Osteocyte (in vitro differentiated cells): Measurements from ENCODE around the gene PEX14. TPM values are rescaled to one million over a fixed set of nuclear protein-coding genes. Genes with fewer than 3 reads are reported as not detected.

Source experiments
- DNase-seq: peaks from one replicate; pipeline ENCODE4 v3.0.0; 2021; ENCODE audit warnings: mixed read lengths; ENCODE audit not compliant: unreplicated experiment; ENCODE audit errors: extremely low spot score
- H3K27ac Mint-ChIP-seq: one replicate; pipeline ENCODE4 v1.8.0; 2021; ENCODE audit warnings: mild to moderate bottlenecking, mixed read lengths; ENCODE audit not compliant: unreplicated experiment
- H3K27me3 Mint-ChIP-seq: one replicate; pipeline ENCODE4 v1.8.0; 2021; ENCODE audit warnings: mixed read lengths; ENCODE audit not compliant: unreplicated experiment
- H3K36me3 Mint-ChIP-seq: one replicate; pipeline ENCODE4 v1.8.0; 2021; ENCODE audit warnings: mixed read lengths; ENCODE audit not compliant: unreplicated experiment
- H3K4me1 Mint-ChIP-seq: one replicate; pipeline ENCODE4 v1.8.0; 2021; ENCODE audit warnings: mixed read lengths; ENCODE audit not compliant: unreplicated experiment
- H3K4me3 Mint-ChIP-seq: one replicate; pipeline ENCODE4 v1.8.0; 2021; ENCODE audit warnings: mild to moderate bottlenecking, moderate library complexity, mixed read lengths; ENCODE audit not compliant: unreplicated experiment
- H3K9me3 Mint-ChIP-seq: one replicate; pipeline ENCODE4 v1.8.0; 2021; ENCODE audit warnings: mixed read lengths; ENCODE audit not compliant: unreplicated experiment
- total RNA-seq: library from RNA; stranded (reverse); gene quantifications from 2 replicates; pipeline ENCODE4 v1.2.1, GENCODE V29; 2021
- TF ChIP-seq, protein P1 (sequence below): fragments of 200-600 bp; sonication (generic); IDR thresholded peaks from 2 replicates; pipeline ENCODE4 v1.5.0; 2021; ENCODE audit warnings: antibody characterized with exemption, mild to moderate bottlenecking, moderate library complexity

The PEX14 gene
- total RNA-seq, 1 donor from 2014 or later, result 22.2 TPM

DNA sequence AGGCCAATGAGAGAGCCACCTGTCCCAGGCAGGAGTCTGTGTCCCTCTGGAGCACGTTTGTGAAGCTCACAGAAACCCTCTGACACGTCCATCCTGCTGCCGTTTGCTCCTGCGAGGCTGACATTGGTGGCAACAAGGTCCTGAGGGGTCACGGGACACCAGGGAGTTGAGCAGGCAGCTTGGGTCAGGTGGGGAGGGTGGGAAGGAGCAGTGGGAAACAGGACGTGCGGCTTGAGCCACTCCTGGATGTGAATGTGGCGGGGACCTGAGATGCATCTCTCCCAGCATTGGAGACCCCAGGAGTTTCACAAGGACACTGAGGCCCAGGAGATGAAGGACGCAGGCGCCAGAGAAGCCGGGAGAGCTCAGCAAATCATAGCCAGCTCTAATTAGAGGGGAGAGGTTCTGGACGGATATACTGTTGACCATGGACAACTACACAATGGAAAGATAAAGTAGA, 149.0 kb downstream of the PEX14 start:
- no peak overlapping the region for H3K4me3 Mint-ChIP-seq
- no peaks in the 10 kb centered on the region for H3K27me3 Mint-ChIP-seq
- peaks cover 14% of the 10 kb centered on the region for H3K36me3 Mint-ChIP-seq
- TF ChIP-seq, protein P1, sequence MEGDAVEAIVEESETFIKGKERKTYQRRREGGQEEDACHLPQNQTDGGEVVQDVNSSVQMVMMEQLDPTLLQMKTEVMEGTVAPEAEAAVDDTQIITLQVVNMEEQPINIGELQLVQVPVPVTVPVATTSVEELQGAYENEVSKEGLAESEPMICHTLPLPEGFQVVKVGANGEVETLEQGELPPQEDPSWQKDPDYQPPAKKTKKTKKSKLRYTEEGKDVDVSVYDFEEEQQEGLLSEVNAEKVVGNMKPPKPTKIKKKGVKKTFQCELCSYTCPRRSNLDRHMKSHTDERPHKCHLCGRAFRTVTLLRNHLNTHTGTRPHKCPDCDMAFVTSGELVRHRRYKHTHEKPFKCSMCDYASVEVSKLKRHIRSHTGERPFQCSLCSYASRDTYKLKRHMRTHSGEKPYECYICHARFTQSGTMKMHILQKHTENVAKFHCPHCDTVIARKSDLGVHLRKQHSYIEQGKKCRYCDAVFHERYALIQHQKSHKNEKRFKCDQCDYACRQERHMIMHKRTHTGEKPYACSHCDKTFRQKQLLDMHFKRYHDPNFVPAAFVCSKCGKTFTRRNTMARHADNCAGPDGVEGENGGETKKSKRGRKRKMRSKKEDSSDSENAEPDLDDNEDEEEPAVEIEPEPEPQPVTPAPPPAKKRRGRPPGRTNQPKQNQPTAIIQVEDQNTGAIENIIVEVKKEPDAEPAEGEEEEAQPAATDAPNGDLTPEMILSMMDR, result no peak
- H3K4me1 Mint-ChIP-seq, result peaks cover 14% of the 10 kb centered on the region
- no peak for DNase-seq
- H3K27ac Mint-ChIP-seq, result no peak overlapping the region
- no peaks in the 10 kb centered on the region for H3K9me3 Mint-ChIP-seq

DNA sequence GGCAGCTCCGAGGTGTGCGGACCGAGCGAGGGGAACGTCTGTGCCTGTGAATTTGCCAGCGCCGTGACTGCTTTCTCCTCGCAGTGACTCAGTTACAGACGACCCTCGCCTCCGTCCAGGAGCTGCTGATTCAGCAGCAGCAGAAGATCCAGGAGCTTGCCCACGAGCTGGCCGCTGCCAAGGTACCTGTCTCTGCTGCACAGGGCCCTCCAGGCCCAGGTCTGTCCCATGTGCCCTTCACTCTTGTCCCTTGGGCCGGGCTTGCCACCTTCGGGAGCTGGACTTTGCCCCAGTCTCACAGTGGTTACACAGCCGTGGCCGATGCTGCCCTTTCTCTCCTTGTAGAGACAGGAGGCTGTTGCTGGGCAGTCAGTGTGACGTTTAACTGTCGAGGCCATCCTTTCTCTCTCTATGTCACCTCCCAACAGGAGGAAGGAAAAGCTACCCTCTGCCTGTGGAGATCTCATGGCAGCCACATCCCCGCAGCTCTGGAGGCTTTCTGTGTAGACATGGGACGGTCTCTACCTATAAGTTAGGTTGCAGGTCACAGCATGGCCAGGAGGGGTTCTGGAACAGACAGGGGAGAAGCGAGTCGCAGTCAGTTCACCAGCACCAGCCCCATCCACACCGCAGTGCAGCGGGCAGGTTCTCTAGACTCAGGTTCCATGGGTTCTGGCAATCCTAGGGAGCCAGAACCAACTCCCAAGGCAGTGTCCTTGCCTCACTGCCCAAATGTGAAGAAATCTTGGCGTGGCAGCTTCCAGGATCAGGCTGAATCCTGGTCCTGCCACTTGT, 149.7 kb downstream of the PEX14 start:
- peaks cover 16% of the 10 kb centered on the region for H3K36me3 Mint-ChIP-seq
- H3K9me3 Mint-ChIP-seq, result no peaks in the 10 kb centered on the region
- TF ChIP-seq, protein P1, result no peak
- DNase-seq, result no peak
- no peak overlapping the region for H3K27ac Mint-ChIP-seq
- no peak overlapping the region for H3K4me3 Mint-ChIP-seq
- H3K4me1 Mint-ChIP-seq, result peaks cover 17% of the 10 kb centered on the region
- H3K27me3 Mint-ChIP-seq, result no peaks in the 10 kb centered on the region

DNA sequence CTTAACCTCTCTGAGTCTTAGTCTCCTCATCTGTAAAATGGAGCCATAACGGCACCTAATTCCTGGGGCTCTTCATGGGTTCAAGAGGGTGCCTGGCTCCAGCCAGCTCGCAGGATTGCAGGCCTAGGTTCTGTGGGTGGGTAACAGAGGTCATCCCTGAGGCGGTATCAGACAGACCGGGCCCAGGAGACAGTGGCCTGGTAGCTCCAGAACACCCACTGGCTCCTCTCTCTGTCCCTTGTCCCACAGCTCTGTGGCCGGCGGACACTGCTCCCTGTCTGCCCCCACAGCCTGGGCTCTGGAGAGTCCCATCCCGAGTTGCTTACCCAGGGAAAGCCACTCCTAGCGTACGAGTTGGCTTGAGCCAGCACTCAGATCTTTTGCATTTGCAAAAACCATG, 150.3 kb downstream of the PEX14 start:
- Mint-ChIP-seq H3K36me3 (peaks cover 18% of the 10 kb centered on the region), H3K4me1 (peaks cover 17% of the 10 kb centered on the region), H3K9me3 (no peaks in the 10 kb centered on the region), H3K4me3 (no peak overlapping the region), H3K27me3 (no peaks in the 10 kb centered on the region), H3K27ac (no peak overlapping the region)
- no peak for DNase-seq
- TF ChIP-seq, protein P1, result no peak

DNA sequence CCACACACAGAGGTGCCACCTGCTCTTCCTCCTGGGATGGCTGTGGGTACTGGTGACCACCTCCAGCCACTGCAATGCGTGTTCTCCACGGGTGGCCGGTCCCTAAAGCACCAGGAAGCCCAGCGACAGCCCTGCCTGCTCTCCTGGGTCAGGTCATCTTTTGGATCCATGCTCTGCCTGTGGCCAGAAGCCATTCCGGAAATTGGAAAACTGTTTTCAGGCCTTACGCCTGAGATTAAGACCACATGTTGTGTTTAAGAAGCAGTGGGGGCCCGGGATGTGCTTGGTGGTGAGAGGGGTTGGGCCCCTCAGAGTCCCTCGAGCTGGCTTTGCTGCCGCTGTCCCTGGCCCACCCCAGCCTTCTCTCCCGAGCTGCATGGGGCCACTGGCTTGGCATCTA, 150.8 kb downstream of the PEX14 start:
- Mint-ChIP-seq H3K27ac (no peak overlapping the region), H3K4me3 (no peak overlapping the region), H3K4me1 (peaks cover 20% of the 10 kb centered on the region), H3K27me3 (no peaks in the 10 kb centered on the region), H3K36me3 (peaks cover 18% of the 10 kb centered on the region), H3K9me3 (no peaks in the 10 kb centered on the region)
- TF ChIP-seq, protein P1, result no peak
- no peak for DNase-seq

DNA sequence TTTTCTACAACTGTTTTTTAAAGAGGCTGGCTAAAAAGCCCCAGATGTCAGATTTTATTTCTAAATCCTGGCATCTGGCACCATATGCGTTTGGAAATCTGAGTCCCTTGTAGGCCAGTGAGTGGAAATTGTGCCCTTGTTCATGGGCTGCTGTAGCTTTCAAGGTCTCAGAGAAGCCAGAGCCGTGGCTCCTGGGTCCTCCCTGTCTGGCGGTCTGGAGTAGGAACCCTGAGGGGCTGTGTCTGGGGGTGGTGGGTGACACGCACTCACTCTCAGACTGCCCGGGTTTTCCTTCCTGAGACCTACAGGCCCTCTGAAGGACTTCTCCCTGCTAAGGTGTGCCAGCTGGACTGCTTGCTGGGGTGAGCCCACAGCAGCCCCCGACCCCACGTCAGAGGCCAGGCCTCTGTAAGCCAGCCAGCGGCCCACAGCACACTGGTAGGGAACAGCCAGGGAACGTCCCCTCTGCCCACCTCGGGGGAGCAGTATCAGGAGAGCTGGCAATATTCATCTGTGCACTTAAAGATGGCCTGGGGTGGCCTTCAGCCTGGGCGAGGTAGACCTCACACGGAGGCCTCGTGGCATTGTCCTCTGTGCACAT, 151.5 kb downstream of the PEX14 start:
- Mint-ChIP-seq H3K9me3 (no peaks in the 10 kb centered on the region), H3K36me3 (peaks cover 18% of the 10 kb centered on the region), H3K4me1 (peaks cover 24% of the 10 kb centered on the region), H3K4me3 (no peak overlapping the region), H3K27me3 (no peaks in the 10 kb centered on the region), H3K27ac (no peak overlapping the region)
- DNase-seq, result no peak
- TF ChIP-seq, protein P1, result no peak
